Kidney (tissue), 14 donors: Measurements from ENCODE around the gene ATE1. TPM values are rescaled to one million over a fixed set of nuclear protein-coding genes. Genes with fewer than 3 reads are reported as not detected.
"Not testable (repeated sequence)": the region's sequence is repeated elsewhere in the genome, so short reads cannot be mapped to it uniquely, and the experiment has no call there.

ENCODE experiments used
- DNase-seq, 5 donors: peaks; one replicate each; pipeline ENCODE4 v3.0.0-alpha.2; 2013 to 2020
- FAIRE-seq: peaks from 2 replicates; lab custom pipeline; 2012; peaks lifted over from hg19 to GRCh38; lab: Jason Lieb, UNC
- H3K27ac ChIP-seq, 2 donors: one replicate each; pipeline ENCODE4 v1.7.0; 2013; ENCODE audit warnings: low read depth in 2 of 2, low read length in 2 of 2, inconsistent platforms in 1 of 2
- H3K27me3 ChIP-seq: one replicate; pipeline ENCODE4 v1.7.1; 2013; ENCODE audit warnings: low read length, inconsistent platforms; ENCODE audit not compliant: control insufficient read depth, insufficient read depth
- H3K36me3 ChIP-seq, 3 donors: one replicate each; pipeline versions ENCODE4 v1.7.0 to v1.7.1; 2013; ENCODE audit warnings: low read length in 3 of 3, control low read depth in 1 of 3, inconsistent platforms in 1 of 3; ENCODE audit not compliant: insufficient read depth in 3 of 3, control insufficient read depth in 2 of 3
- H3K4me1 ChIP-seq, 3 donors: one replicate each; pipeline versions ENCODE4 v1.7.0 to v1.7.1; 2013; ENCODE audit warnings: low read length in 3 of 3, inconsistent platforms in 1 of 3, low read depth in 1 of 3; ENCODE audit not compliant: control insufficient read depth in 2 of 3, insufficient read depth in 2 of 3
- H3K4me3 ChIP-seq, 3 donors: one replicate each; pipeline versions ENCODE4 v1.7.0 to v1.8.1; 2013; ENCODE audit warnings: low read length in 3 of 3, control low read depth in 1 of 3, inconsistent platforms in 1 of 3
- H3K9ac ChIP-seq, 3 donors: one replicate each; pipeline versions ENCODE4 v1.7.0 to v1.7.1; 2013; ENCODE audit warnings: low read length in 3 of 3, control low read depth in 1 of 3, inconsistent platforms in 1 of 3
- H3K9me3 ChIP-seq, 3 donors: one replicate each; pipeline versions ENCODE4 v1.7.0 to v1.7.1; 2013; ENCODE audit warnings: low read length in 3 of 3, control low read depth in 1 of 3, inconsistent platforms in 1 of 3; ENCODE audit not compliant: control insufficient read depth in 2 of 3, insufficient read depth in 1 of 3
- CTCF ChIP-seq: IDR thresholded peaks from 3 replicates; pipeline ENCODE4 v1.5.1; 2012; ENCODE audit warnings: mild to moderate bottlenecking, moderate library complexity, borderline replicate concordance; ENCODE audit not compliant: insufficient read depth; ENCODE audit errors: extremely low read depth
- intact Hi-C: fragments of 100-400 bp; cut with DNase I; formaldehyde crosslinking; loops from one replicate; pipeline ENCODE4 v1.11.1; 2022
- polyA plus RNA-seq: library from polyadenylated mRNA; stranded (reverse); fragments of 350-450 nt; fragmentation: Illumina TruSeq; extraction: RNeasy Lipid Tissue Mini Kit (QIAGEN cat#74804); gene quantifications from one replicate; pipeline ENCODE4 v1.2.3, GENCODE V29; 2014; ENCODE audit warnings: low read depth, low replicate concordance; ENCODE audit not compliant: insufficient read depth
- total RNA-seq: library from RNA; stranded (reverse); fragmentation: NEBNext Ultra II Directional; extraction: Animal tissue kit (Norgen Biotek cat#: 25700); gene quantifications from one replicate; pipeline ENCODE4 v1.2.1, GENCODE V29; 2021
- donor health status: control.
- donor health status: control.
- donor health status: control.
- donor health status: control.
- donor health status: control.
- donor health status: DM: yes; HTN: yes; CAD: no.
- donor health status: Normal renal cell carcinoma (clear cell type).

The ATE1 gene
- total and polyA plus RNA-seq, 2 donors from 2014 or later: 9.8 to 31.0 TPM

- no peaks in the 10 kb centered on the region for H3K27me3 ChIP-seq
- H3K9me3 ChIP-seq: no peaks in the 10 kb centered on the region
- H3K27ac ChIP-seq: peak overlapping the region in 1 of 2 donors; percentile 93
- DNase-seq: no peak
- TF ChIP-seq CTCF: no peak
- H3K4me3 ChIP-seq: peak overlapping the region in 2 of 3 donors; percentile 24 to 94
- H3K36me3 ChIP-seq: peaks cover 0 to 4% (median 2%) of the 10 kb centered on the region in 3 donors
- no peak for FAIRE-seq
- H3K9ac ChIP-seq: peak overlapping the region in 1 of 3 donors; percentile 96
- peaks cover 0 to 16% (median 2%) of the 10 kb centered on the region in 3 donors for H3K4me1 ChIP-seq
- intact Hi-C loops: no loop called here
These were observed 1.7 kb downstream of the ATE1 start for GRCh38 chr10:121926157-121926556.

GRCh38 chr10:121921238-121921931 is 6.4 kb downstream of the ATE1 start:
- Histone ChIP-seq H3K27ac (no peak overlapping the region), H3K36me3 (peaks cover 0 to 5% (median 4%) of the 10 kb centered on the region in 3 donors), H3K9ac (no peak overlapping the region), H3K27me3 (no peaks in the 10 kb centered on the region), H3K4me3 (no peak overlapping the region), H3K9me3 (no peaks in the 10 kb centered on the region), H3K4me1 (no peaks in the 10 kb centered on the region)
- DNase-seq (no peak), FAIRE-seq (no peak)
- intact Hi-C loops: no loop called here
- no peak for TF ChIP-seq CTCF

GRCh38 chr10:121919666-121920065 is 8.2 kb downstream of the ATE1 start:
- intact Hi-C loops: no loop called here
- Histone ChIP-seq H3K4me1 (no peaks in the 10 kb centered on the region), H3K9ac (no peak overlapping the region), H3K9me3 (no peaks in the 10 kb centered on the region), H3K27ac (no peak overlapping the region), H3K36me3 (peaks cover 0 to 5% (median 4%) of the 10 kb centered on the region in 3 donors), H3K27me3 (no peaks in the 10 kb centered on the region), H3K4me3 (no peak overlapping the region)
- TF ChIP-seq CTCF: no peak
- FAIRE-seq (no peak), DNase-seq (no peak)

GRCh38 chr10:121918800-121919199 is 9.0 kb downstream of the ATE1 start:
- H3K4me3 ChIP-seq, H3K9me3 ChIP-seq, intact Hi-C loops, H3K4me1 ChIP-seq, H3K27ac ChIP-seq, DNase-seq, FAIRE-seq, H3K36me3 ChIP-seq, H3K9ac ChIP-seq, H3K27me3 ChIP-seq: not testable (repeated sequence)
